ENCODE results near the gene TBC1D23. TPM values are rescaled to one million over a fixed set of nuclear protein-coding genes. Genes with fewer than 3 reads are reported as not detected.

The TBC1D23 gene
- 11.5 to 13.6 TPM (median 12.6 TPM) in 5 replicates for total RNA-seq (2022; extraction: Qiagen RNA extraction)

DNA sequence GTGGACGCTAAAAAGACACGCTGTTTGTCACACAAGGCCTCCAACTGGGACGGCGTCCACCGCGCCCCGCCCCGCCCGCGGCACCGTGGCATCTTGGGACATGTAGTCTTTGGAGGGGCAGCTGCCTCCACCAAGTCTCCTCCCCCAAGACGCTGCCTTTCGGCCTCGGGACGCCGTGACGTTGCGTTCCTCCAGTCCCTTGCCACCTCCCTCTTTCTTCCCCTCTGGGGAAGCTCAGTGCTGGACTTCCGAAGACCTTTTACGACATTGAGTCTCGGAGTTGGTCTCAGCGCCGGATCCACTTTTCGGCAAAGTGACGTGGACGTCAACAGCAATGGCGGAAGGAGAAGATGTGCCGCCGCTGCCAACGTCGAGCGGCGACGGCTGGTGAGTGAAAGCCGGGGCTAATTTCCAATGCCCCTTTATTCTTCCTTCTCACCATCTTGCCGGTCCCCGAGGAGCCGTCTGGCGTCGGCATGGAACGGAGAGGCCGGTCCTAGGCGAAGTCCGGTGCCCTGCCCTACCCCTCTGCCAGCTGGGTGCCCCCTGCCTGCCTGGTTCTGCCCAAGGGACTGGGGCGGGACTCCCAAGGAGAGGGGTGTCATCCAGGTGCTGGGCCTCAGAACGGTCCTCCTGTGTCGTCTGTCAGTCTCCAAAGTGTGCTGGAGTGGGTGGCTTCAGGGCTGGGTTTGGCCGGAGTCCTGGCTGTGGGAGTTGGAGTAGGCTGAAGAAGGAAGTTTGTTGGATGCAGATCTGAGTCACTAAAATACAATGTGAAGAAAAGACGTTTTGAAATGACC, at the start of gene TBC1D23:
TSS of gene TBC1D23 (plus strand) at position 308 of the 800 bp plus-strand sequence. CDS start at position 335, 27 bp downstream.

DNA sequence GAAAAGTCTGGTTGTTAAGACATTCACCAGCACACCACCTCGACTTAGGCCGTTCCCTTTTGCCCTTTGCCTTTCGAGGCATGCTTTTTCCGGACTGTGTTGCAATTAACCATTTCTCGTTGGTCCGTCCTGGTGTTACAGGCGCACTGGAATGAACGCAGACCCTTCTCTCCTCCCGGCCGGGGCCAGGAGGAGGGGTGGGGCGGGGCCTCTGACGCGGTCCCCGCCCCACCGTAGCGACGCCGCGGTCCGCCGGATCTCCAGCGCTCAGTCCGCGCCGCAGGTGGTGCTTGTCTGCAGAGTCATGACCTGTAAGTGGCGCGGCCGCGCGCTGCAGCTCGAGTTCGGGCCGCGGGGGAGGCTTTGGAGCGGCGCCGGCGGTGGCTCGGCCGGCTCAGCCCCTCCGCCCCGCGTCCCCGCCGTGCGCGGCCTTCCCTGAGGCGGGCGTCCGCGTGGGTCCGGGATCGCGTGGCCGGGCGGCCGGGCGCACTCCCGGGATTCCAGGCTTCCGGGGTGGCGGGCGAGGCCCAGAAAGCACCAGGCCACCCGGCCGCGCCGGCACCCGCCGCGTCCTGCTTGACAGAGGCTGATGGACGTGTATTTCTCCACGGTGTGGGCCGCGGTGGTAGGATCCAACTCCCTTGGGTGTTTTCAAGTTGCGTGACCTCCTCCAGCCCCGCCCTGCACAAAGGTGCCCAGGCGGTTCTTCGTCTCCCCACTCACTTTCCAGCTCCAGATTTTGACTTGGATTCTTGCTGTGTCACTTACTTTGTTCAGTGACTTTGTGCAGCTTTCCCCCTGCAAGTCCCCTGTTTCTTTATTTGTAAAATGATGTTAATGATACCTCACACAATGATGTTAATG, 73.9 kb downstream of the TBC1D23 start, which contains the start of gene NIT2:
TSS of gene NIT2 (plus strand) at position 270 of the 864 bp plus-strand sequence. CDS start at position 305, 35 bp downstream.

Other genes starting within 250 kb of the TBC1D23 start
- gene FILIP1L, start 146.5 kb upstream of the TBC1D23 start, total RNA-seq (2022; extraction: Qiagen RNA extraction): 0.14 to 0.44 TPM (median 0.22 TPM) in 5 replicates
- 68.8 to 86.1 TPM (median 85.8 TPM) in 5 replicates for gene NIT2, start 73.8 kb downstream of the TBC1D23 start, total RNA-seq (2022; extraction: Qiagen RNA extraction)
- 41.1 to 51.7 TPM (median 45.0 TPM) in 5 replicates for gene TOMM70, start 140.1 kb downstream of the TBC1D23 start, total RNA-seq (2022; extraction: Qiagen RNA extraction)
- gene LNP1, start 140.5 kb downstream of the TBC1D23 start, total RNA-seq (2022; extraction: Qiagen RNA extraction): 0.72 to 1.2 TPM (median 0.80 TPM) in 5 replicates
- 1.8 to 2.6 TPM (median 1.9 TPM) in 5 replicates for gene TMEM45A, start 231.6 kb downstream of the TBC1D23 start, total RNA-seq (2022; extraction: Qiagen RNA extraction)